GM18867 (cell line): ENCODE measurements around the gene ASS1.

ENCODE experiments used
- ATAC-seq: cut with Tn5 transposase; IDR thresholded peaks from one replicate; pipeline ENCODE4 v1.9.1; 2021; ENCODE audit warnings: mild to moderate bottlenecking, moderate library complexity; ENCODE audit not compliant: unreplicated experiment

The ASS1 gene

DNA sequence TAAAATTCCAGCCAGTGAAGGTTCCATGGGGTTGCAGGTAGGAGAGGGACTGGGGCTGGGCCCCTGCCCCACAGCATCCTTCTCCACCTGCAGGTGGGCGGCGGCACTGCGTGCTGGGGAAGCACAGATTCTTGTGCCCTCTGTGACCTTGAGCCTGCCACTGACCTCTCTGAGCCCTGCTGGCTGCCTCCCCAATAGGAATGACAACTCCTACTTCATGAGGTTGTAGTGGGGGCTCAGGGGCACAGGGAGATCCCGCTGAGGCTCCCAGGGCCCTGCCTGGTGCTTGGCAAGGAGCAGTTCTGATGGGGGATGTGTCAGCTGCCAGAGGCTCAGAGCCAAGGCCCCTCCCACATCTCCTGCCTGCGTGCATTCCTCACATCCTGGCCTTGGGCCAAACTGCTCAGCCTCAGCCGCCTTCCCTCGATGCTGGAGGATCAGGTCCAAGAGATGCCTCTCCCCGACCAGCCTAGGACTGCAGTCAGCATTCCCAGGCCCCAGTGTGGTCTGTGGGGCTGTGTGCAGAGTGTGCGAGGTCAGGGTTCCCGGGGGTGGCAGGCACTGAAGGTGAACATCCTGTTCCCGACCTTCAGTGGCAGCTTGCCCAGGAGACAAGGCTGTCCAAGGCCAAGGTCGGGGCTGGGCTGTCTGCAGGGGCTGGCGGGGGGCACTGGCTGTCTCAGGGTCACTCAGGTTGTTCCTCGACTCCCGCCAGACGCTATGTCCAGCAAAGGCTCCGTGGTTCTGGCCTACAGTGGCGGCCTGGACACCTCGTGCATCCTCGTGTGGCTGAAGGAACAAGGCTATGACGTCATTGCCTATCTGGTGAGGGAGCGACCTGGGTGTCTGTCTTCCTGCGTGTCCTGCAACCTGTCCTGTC is 7.0 kb downstream of the ASS1 start:
- ATAC-seq, result no peak

DNA sequence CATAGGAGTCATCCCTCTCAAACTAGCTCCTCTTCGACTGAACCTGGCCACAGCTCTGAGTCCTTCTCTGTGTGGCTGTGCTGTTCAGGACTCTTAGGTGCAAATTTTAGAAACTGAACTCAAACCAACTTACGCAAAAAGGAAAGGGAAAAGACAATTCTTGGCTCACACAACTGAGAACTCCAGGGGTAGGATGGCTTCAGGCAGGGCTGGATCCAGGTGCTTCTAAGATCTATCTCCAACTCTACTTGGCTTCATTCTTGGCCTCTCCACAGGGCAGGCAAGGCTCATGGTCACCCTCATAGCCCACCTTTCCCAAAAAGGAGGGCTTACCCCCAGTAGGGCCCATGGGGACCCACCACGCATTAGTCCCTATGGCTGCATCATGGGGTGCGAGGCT is 8.1 kb downstream of the ASS1 start:
- ATAC-seq, result no peak

GRCh38 chr9:130453487-130453886 is 8.7 kb downstream of the ASS1 start:
- ATAC-seq, result no peak

DNA sequence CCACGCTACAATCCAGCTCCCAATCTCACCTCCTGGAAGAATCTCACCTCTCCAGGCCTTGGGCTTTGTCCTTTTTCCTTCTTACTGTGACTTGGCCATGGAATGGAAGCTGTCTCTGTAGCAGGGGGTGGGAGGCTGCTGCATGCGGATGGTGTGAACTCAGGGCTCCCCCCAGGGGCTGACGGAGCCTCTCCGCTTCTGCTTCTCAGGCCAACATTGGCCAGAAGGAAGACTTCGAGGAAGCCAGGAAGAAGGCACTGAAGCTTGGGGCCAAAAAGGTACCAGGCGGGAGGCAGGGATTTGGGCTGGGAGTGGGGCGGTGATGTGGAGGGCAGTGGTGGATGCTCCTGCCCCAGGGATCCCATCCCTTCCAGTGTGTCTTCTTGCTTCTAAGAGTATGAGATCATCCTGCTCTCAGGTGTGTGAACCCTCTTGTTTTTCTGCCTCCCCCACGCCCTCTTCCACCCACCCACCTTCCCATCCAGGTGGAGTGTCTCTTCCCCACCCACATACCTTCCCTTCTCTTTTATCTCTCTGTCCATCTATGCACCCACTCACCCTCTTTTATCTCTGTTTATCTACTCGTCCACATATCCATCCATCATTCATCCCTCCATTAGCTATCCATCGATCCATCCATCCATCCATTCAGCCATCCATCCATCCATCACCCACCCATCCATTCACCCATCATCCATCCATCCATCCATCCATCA is 9.5 kb downstream of the ASS1 start:
- ATAC-seq, result no peak

DNA sequence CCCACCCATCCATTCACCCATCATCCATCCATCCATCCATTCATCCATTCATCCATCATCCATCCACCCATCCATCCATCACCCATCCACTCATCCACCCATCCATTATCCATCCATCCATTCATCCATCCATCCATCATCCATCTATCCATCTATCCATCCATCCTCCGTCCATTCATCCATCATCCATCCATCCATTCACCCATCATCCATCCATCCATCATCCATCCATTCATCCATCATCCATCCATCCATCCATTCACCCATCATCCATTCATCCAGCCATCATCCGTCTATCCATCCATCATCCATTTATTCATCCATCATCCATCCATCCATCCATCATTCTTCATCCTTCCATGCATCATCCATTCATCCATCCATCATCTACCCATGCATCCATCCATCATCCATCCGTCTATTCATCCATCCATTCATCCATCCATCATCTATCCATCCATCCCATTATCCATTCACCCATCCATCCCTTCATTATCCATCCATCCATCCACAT is 10.1 kb downstream of the ASS1 start:
- ATAC-seq, result no peak

DNA sequence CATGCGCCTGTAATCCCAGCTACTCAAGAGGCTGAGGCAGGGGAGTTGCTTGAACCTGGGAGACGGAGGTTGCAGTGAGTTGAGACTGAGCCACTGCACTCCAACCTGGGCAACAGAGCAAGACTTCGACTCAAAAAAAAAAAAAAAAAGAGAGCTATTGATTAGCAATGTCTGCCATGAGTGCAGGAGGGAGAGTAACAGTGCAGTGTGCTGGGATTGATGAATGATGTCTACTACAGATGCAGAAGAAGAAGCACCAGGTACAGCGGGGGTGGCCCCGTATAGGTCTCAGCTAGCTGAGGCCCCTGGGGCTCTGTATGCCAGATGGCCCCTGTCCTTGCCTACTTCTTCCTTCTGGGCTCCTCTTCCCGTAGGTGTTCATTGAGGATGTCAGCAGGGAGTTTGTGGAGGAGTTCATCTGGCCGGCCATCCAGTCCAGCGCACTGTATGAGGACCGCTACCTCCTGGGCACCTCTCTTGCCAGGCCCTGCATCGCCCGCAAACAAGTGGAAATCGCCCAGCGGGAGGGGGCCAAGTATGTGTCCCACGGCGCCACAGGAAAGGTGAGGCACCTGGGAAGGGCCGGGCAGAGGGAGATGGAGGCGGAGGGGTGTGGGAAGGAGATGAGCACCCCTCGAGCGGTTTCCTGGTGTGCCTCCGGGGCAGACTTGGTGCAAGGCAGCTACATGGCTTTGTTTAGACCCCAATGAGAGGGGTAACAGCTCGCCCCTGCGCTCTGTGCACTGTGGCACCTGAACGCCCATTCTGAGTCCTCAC is 13.5 kb downstream of the ASS1 start:
- ATAC-seq, result no peak

- no peak for ATAC-seq
Observed at GRCh38 chr9:130458804-130459067, 14.0 kb downstream of the ASS1 start.

DNA sequence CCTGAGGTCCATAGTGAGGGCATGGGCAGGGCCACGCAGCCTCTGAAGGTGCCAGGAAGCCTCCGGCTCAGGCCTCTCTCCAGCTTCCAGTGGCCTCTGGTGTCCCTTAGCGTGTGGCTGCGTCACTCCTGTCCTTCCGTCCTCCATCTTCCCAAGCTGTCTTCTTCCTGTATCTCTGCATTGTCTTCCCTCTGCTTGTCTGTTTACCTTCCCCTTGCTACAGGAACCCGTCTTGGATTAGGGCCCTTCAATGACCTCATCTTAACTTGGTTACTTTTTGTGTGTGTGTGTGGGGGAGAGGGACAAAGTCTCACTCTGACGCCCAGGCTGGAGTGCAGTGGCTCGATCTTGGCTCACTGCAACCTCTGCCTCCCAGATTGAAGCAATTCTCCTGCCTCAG is 14.4 kb downstream of the ASS1 start:
- no peak for ATAC-seq

- ATAC-seq, result no peak
Observed at GRCh38 chr9:130459941-130460669, 15.3 kb downstream of the ASS1 start.

DNA sequence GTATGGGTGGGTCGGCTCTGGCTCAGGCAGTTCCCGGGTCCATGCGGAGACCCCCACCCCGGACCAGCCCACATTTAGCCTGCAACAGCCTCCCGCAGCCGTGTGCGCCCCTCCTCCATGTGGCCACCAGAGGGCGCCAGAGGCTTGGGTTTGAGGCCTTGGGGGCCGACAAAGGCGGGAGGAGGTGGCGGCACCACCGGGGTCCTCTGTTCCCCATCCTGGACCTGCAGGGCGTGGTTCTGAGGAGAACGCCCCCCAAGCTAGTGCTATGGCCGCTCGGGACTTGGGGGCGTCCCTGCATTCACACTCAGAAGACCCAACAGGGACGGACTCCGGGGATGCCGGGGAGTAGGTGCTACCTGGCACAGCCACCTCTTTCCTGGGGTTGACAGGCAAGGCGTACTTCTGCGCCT is 16.5 kb downstream of the ASS1 start:
- no peak for ATAC-seq

DNA sequence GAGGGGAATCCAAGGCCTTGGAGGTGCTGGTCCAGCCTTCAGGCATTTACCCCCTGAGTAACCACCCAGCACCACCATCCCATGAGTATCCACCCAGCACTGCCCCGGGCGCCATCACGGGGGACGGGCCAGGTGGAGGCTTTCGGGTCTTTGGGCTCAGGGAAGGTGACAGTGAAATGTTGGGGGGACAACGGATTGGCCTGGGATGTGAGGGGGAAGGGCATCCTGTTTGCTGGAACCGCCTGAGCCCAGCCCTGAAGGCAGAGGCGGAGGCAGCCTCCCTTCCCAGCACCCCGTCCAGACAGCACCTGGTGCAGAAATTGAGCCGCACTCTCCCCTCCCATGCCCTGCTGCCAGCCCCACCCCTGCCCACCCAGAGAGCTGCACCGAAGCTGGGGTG is 17.0 kb downstream of the ASS1 start:
- no peak for ATAC-seq

- ATAC-seq, result no peak
Observed at GRCh38 chr9:130462685-130463540, 18.2 kb downstream of the ASS1 start.

GRCh38 chr9:130463763-130464745 is 19.3 kb downstream of the ASS1 start:
- no peak for ATAC-seq

DNA sequence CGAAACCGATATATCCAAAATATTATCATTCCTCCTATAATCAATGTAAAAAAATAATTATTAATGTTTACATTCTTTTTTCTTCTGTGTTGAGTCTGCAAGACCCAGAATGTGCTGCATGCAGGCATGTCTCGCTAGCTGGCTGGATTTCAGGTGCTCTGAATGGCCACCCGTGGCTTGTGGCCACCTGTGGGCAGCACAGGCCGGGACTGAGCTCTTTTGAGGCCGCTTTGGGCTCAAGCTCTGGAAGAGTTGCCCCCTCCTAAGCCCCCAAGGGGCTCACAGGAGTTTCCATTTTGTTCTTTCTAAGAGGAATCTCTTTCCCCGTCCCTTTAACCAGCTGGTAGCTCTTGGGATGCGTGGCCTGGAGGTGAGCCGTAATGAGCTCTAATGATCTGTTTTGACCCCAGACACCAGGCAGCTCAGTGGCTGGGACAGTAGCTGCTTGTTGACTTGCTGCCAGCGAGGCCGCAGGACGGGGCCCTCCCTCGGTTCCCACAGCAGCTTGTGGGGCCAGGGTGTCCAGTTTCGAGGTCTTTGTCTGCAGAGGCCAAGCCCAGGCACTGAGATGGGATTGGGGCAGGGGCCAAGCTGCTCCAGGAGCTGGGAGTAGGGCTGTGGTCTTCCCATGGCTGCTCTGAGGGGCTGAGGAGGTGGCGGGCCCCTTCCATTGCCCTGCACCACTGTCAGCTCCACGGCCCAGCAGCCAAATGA is 20.8 kb downstream of the ASS1 start:
- ATAC-seq, result no peak

- no peak for ATAC-seq
Observed at GRCh38 chr9:130466537-130467217, 21.9 kb downstream of the ASS1 start.

DNA sequence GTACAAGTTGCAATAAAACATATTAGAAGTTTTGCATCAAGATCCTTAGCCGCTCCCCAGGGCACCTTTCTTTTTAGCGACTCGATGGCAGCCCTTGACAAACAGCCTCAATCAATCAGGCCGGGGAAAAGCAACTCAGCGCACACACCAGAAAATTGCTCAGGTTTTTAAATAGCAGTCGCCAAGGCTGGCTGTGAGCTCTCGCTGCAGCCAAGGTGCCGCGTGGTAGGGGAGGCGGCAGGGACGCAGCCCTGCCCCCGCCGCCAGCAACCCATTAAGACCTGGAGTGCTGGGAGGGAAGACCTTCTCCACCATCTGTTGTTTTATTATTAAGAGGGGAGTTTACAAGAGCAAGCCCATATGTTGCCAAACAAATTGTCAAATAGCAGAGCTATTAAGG is 22.6 kb downstream of the ASS1 start:
- no peak for ATAC-seq

DNA sequence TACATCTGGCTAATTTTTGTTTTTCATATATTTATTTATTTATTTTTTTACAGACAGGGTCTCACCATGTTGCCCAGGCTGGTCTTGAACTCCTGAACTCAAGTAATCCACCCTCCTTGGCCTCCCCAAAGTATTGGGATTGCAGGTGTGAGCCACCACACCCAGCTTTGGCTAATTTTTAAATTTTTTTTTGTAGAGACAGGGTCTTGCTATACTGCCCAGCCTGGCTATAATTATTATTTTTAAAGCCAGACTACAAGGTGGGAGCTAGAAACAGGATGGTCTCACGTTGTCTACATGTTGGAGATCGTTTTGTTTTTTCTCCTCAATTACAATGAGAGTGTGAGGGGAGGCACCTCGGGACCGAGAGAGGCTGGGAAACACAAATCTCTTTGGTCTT is 23.8 kb downstream of the ASS1 start:
- ATAC-seq, result no peak

- no peak for ATAC-seq
Observed at GRCh38 chr9:130470269-130470668, 25.5 kb downstream of the ASS1 start.
